Smooth muscle cell (in vitro differentiated cells): Measurements from ENCODE around the gene BRD3OS. TPM values are rescaled to one million over a fixed set of nuclear protein-coding genes. Genes with fewer than 3 reads are reported as not detected.

Experiments
- DNase-seq: peaks from one replicate; lab custom pipeline; 2025; ENCODE audit not compliant: unreplicated experiment; lab: John Stamatoyannopoulos, UW
- H2AFZ ChIP-seq: fragments of 200-600 bp; sonication (generic); 2 replicates; pipeline ENCODE4 v1.6.0; 2016; ENCODE audit warnings: antibody characterized with exemption, low read depth, mild to moderate bottlenecking
- H3F3A ChIP-seq: fragments of 200-600 bp; sonication (generic); 2 replicates; pipeline ENCODE4 v1.6.0; 2017; ENCODE audit warnings: antibody characterized with exemption, low read depth
- H3K27ac ChIP-seq: fragments of 200-600 bp; sonication (generic); 2 replicates; pipeline ENCODE4 v1.5.1; 2016; ENCODE audit warnings: low read depth, mild to moderate bottlenecking
- H3K27me3 ChIP-seq: fragments of 200-600 bp; sonication (generic); 2 replicates; pipeline ENCODE4 v1.6.1; 2016; ENCODE audit warnings: low read depth, mild to moderate bottlenecking
- H3K36me3 ChIP-seq: fragments of 200-600 bp; sonication (generic); 2 replicates; pipeline ENCODE4 v1.5.1; 2016; ENCODE audit warnings: low read depth
- H3K4me1 ChIP-seq: fragments of 200-600 bp; sonication (generic); 2 replicates; pipeline ENCODE4 v1.5.1; 2016; ENCODE audit warnings: low read depth
- H3K4me2 ChIP-seq: fragments of 200-600 bp; sonication (generic); 2 replicates; pipeline ENCODE4 v1.6.0; 2016; ENCODE audit warnings: mild to moderate bottlenecking
- H3K4me3 ChIP-seq: fragments of 200-600 bp; sonication (generic); 2 replicates; pipeline ENCODE4 v1.5.1; 2016; ENCODE audit warnings: mild to moderate bottlenecking
- H3K79me2 ChIP-seq: fragments of 200-600 bp; sonication (generic); 2 replicates; pipeline ENCODE4 v1.6.0; 2016; ENCODE audit warnings: low read depth, mild to moderate bottlenecking
- H3K9ac ChIP-seq: fragments of 200-600 bp; sonication (generic); 2 replicates; pipeline ENCODE4 v1.6.0; 2016; ENCODE audit warnings: low read depth
- H3K9me3 ChIP-seq: fragments of 200-600 bp; sonication (generic); replicated peaks from 2 replicates; pipeline ENCODE4 v1.5.1; 2016; ENCODE audit warnings: low read depth
- H4K20me1 ChIP-seq: fragments of 200-600 bp; sonication (generic); 2 replicates; pipeline ENCODE4 v1.6.0; 2016; ENCODE audit warnings: low read depth
- WGBS: methylation state at CpG from one replicate; pipeline ENCODE4 v1.1.7; 2016; ENCODE audit warnings: low lambda C conversion rate; 5-methylcytosine and 5-hydroxymethylcytosine counted together
- polyA plus RNA-seq: library from polyadenylated mRNA; unstranded; fragments of >200 nt; fragmentation: Nextera tagmentation; extraction: Ambion mirVana; gene quantifications from 2 replicates; pipeline ENCODE4 v1.2.1, GENCODE V29; 2016
- total RNA-seq: library from RNA; depleted of rRNA; stranded (reverse); fragments of >200 nt; gene quantifications from 2 replicates; pipeline ENCODE4 v1.2.3, GENCODE V29; 2014
- TF ChIP-seq, protein P1 (sequence below): fragments of 200-600 bp; sonication (generic); IDR thresholded peaks from 2 replicates; pipeline ENCODE4 v1.5.1; 2017; ENCODE audit warnings: borderline replicate concordance, mild to moderate bottlenecking, antibody characterized with exemption; ENCODE audit not compliant: insufficient read depth, poor library complexity, severe bottlenecking

BRD3OS gene
- total and polyA plus RNA-seq, 2 experiments from 2014 or later, result 16.0 to 16.1 TPM

- 96% methylated on average over 14 of the region's 14 CpGs for WGBS
- peaks cover 100% of the 10 kb centered on the region for H4K20me1 ChIP-seq
- no peak for DNase-seq
- no peak overlapping the region for H3K4me2 ChIP-seq
- TF ChIP-seq, protein P1, sequence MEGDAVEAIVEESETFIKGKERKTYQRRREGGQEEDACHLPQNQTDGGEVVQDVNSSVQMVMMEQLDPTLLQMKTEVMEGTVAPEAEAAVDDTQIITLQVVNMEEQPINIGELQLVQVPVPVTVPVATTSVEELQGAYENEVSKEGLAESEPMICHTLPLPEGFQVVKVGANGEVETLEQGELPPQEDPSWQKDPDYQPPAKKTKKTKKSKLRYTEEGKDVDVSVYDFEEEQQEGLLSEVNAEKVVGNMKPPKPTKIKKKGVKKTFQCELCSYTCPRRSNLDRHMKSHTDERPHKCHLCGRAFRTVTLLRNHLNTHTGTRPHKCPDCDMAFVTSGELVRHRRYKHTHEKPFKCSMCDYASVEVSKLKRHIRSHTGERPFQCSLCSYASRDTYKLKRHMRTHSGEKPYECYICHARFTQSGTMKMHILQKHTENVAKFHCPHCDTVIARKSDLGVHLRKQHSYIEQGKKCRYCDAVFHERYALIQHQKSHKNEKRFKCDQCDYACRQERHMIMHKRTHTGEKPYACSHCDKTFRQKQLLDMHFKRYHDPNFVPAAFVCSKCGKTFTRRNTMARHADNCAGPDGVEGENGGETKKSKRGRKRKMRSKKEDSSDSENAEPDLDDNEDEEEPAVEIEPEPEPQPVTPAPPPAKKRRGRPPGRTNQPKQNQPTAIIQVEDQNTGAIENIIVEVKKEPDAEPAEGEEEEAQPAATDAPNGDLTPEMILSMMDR, result no peak
- no peak overlapping the region for H3K27ac ChIP-seq
- no peaks in the 10 kb centered on the region for H3K36me3 ChIP-seq
- no peaks in the 10 kb centered on the region for H3K9me3 ChIP-seq
- no peak overlapping the region for H3K4me3 ChIP-seq
- no peak overlapping the region for H3K9ac ChIP-seq
- peaks cover 16% of the 10 kb centered on the region for H3K4me1 ChIP-seq
- peaks cover 100% of the 10 kb centered on the region for H3K79me2 ChIP-seq
- no peaks in the 10 kb centered on the region for H3F3A ChIP-seq
- H2AFZ ChIP-seq, result no peak overlapping the region
- H3K27me3 ChIP-seq, result no peaks in the 10 kb centered on the region
These were observed 43.7 kb upstream of the BRD3OS start for GRCh38 chr9:133981589-133981957.

DNA sequence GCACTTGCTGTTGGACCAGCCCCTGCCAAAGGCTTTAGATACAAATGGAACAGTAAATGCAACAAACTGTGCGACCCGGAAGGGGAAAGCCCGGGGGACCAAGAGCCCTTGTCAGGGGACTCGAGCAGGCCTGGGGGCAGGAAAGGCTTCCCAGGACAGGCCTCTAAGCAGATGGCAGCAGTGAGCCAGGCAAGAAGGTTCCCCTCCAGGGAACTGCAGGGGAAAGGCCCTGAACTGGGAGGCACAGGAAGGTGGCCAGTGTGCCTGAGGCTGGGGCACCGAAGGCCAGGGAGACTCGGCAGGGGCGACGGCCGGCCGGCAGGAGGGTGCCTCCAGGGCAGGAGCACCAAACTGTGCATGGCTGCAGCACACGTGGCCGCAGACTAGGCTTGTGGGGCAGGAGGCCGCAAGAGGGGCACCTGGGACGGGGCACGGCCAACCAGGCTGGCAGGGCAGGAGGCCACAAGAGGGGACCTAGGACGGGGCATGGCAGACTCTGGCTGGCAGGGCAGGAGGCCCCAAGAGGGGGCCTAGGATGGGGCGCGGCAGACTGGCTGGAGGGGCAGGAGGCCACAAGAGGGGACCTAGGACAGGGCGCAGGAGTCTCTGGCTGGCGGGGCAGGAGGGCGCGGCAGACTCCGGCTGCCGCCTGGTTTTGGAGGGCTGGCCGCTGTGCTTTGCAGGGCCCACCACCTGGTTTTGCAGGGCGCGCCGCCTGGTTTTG is 43.2 kb upstream of the BRD3OS start:
- H3K4me2 ChIP-seq, result no peak overlapping the region
- H3K4me3 ChIP-seq, result no peak overlapping the region
- H3K27me3 ChIP-seq, result no peaks in the 10 kb centered on the region
- H3K27ac ChIP-seq, result no peak overlapping the region
- H4K20me1 ChIP-seq, result peaks cover 100% of the 10 kb centered on the region
- peaks cover 100% of the 10 kb centered on the region for H3K79me2 ChIP-seq
- no peaks in the 10 kb centered on the region for H3F3A ChIP-seq
- no peak for DNase-seq
- H3K9ac ChIP-seq, result no peak overlapping the region
- TF ChIP-seq, protein P1, result no peak
- 94% methylated on average over 28 of the region's 28 CpGs for WGBS
- H3K4me1 ChIP-seq, result peaks cover 16% of the 10 kb centered on the region
- no peaks in the 10 kb centered on the region for H3K36me3 ChIP-seq
- H2AFZ ChIP-seq, result no peak overlapping the region
- no peaks in the 10 kb centered on the region for H3K9me3 ChIP-seq

- Histone ChIP-seq H4K20me1 (peaks cover 100% of the 10 kb centered on the region), H3F3A (no peaks in the 10 kb centered on the region), H2AFZ (no peak overlapping the region), H3K4me1 (peaks cover 16% of the 10 kb centered on the region), H3K79me2 (peaks cover 100% of the 10 kb centered on the region), H3K9me3 (no peaks in the 10 kb centered on the region), H3K9ac (no peak overlapping the region), H3K4me2 (no peak overlapping the region), H3K4me3 (no peak overlapping the region), H3K27me3 (no peaks in the 10 kb centered on the region), H3K36me3 (no peaks in the 10 kb centered on the region), H3K27ac (no peak overlapping the region)
- TF ChIP-seq, protein P1, result no peak
- DNase-seq, result no peak
- 91% methylated on average over 24 of the region's 25 CpGs for WGBS
These were observed 42.1 kb upstream of the BRD3OS start for GRCh38 chr9:133982971-133983720.
